Measurements from ENCODE around the gene DIAPH3.

Gene DIAPH3

DNA sequence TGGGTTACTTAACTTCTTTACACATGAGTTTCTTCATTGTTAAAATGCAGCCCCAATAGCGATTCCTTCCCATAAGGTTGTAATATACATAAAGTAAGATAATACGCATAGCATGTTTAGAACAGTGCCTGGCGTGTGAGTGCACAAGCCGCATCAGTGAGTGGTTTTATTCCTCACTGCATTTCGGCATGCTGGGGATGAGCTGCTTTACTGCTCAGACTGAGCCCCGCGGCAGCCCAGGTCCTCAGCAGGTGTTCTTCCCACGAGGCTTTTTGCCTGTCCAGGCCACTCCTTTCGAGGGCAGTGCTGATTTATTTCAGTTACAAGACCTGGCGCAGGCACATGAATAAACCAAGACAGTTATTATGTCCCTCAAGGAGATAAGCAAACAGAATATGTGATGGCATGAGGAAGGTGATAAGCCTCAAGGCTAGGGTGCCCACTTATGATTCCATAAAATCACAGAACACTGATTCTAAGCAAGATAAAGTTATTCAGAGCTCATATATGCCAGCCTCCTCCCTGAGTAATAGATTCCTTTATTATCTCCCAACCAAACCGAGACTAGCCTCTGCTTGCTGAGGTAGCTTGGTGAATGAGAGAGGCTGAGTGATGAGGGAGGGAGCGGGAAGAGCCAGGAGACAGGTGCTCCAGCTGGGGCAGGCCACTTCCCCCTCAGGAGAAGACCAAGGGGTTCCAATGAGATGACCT is 505.5 kb downstream of the DIAPH3 start:
- no peak for DNase-seq

GRCh38 chr13:59653916-59654315 is 509.8 kb downstream of the DIAPH3 start:
- DNase-seq = no peak

DNA sequence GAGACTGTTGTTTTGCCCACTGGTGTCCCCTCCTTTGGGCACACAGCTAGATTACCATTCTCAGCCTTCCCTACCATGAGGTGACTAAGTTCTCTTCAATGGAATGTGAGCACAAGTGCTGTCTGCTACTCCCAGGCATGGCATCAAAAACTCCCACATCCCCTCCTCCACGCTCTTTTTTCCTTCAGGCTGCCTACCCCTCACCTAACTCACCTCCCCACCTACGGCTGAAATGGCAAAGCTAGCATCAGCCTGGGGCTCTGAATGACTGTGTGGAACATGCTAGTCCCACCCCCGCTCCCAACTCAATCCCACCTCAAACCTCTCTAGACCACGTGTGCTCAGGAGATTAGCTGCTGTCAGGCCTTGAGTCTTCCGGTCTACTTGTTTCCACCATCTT is 512.2 kb downstream of the DIAPH3 start:
- no peak for DNase-seq

DNA sequence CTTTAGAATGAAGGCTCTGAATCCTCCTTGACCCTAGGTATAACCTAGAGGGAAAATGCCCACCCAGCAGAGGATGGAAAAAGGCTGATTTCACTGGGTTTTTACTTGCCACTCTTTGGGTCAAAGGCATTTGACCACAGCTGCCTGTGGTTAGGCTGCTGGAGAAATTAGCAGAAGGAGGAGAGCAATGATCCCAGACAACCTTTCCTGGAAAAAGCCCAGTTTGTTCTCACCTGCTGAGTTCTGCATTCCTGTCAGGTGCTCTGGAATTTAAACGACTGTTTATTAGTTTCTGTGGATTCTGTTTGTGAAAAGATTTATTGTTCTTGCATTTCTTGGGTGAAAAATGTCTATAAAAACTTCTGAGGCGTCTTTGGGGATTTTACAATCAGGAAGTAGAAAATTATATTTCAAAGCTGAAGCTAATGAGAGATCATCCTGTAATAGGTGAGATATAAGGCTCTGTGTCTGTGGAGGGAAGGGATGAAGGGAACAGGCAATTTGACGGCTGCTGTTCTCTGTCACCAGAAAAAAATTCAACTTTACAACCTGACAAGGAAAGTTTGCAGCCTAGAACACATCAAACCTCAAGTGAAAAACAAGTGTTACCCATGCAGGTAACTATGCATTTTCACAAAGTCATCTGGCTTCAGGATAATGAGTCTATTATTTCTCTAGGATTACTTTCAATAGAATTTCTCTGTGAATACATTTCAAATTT is 519.7 kb downstream of the DIAPH3 start:
- DNase-seq = no peak

- DNase-seq = no peak
Measured at GRCh38 chr13:59643364-59643841, 520.3 kb downstream of the DIAPH3 start.

- DNase-seq = no peak
Measured at GRCh38 chr13:59641817-59642216, 521.9 kb downstream of the DIAPH3 start.

DNA sequence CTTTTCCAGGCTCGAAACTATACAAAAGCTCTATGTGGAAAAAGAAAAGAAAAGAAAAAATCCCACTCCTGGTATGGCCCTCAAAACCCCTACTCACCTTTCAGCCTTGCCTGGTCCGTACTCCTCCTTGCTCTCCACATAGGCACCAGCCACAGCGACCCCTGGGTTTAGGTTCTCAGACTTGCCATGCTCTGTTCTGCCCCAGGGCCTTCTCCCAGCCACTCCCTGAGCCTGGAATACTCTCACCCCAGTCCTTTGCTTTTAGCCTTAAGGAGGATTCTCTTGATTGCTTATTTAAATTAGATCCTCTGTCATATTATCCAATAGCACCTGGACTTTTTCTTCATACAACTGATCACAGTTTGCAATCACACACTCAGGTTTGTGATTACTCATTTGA is 522.5 kb downstream of the DIAPH3 start:
- no peak for DNase-seq

DNA sequence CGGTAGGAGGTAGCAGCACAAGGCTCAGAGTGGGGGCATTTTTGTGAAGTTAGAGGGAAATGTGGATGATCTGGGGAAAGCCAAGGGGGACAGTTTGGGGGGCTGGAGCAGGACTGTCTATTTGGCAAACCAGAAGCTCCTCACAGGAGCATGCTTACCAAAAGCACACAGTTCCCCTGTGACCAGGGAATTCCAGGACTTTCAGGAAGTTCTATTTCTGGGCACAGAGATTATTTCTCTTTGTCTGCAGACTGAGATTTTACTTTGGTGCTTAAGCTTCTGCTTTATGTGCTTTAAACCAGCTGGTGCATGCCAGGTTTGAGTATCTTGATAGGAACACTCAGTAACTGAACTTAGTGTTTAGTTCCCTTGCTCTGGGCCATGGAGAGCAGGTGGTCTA is 525.3 kb downstream of the DIAPH3 start:
- no peak for DNase-seq

GRCh38 chr13:59635589-59635988 is 528.1 kb downstream of the DIAPH3 start:
- no peak for DNase-seq

GRCh38 chr13:59633290-59633689 is 530.4 kb downstream of the DIAPH3 start:
- no peak for DNase-seq

DNA sequence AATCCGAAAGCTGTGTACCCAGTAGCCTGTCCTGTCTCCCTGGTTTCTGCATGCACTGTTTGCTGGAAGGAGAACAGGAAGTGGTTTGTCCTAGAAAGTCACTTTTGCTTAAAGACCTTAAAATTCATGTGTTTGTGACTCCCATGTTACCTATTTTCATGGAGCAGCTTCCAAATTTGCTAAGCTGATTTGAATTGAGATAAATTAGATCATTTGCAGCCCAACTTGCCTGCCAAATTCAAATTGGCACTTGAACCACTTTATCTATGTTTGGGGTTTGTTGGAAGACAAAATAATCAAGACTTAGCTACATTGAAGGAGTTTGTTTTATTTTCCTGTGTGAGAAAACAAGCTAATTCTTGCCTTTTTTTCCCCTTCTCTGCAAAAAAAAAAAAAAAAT is 532.5 kb downstream of the DIAPH3 start:
- DNase-seq = no peak

GRCh38 chr13:59625111-59625510 is 538.6 kb downstream of the DIAPH3 start:
- DNase-seq = no peak

- DNase-seq = no peak
Measured at GRCh38 chr13:59623206-59623915, 540.4 kb downstream of the DIAPH3 start.

- no peak for DNase-seq
Measured at GRCh38 chr13:59621773-59622172, 542.0 kb downstream of the DIAPH3 start.

Measured in CD4-positive, alpha-beta T cell treated with Interleukin-12 subunit alpha and Interleukin-12 subunit beta, for 1 hour (primary cell).